Measurements from ENCODE around the gene LMTK3. TPM values are rescaled to one million over a fixed set of nuclear protein-coding genes. Genes with fewer than 3 reads are reported as not detected.

Gene LMTK3
- total and polyA plus RNA-seq, 9 of the 15 experiments (the other 6 are each of a cell fraction or from before 2014, with no cell fraction given) = 0.35 to 12.3 (median 2.0) TPM; not detected in 2

DNA sequence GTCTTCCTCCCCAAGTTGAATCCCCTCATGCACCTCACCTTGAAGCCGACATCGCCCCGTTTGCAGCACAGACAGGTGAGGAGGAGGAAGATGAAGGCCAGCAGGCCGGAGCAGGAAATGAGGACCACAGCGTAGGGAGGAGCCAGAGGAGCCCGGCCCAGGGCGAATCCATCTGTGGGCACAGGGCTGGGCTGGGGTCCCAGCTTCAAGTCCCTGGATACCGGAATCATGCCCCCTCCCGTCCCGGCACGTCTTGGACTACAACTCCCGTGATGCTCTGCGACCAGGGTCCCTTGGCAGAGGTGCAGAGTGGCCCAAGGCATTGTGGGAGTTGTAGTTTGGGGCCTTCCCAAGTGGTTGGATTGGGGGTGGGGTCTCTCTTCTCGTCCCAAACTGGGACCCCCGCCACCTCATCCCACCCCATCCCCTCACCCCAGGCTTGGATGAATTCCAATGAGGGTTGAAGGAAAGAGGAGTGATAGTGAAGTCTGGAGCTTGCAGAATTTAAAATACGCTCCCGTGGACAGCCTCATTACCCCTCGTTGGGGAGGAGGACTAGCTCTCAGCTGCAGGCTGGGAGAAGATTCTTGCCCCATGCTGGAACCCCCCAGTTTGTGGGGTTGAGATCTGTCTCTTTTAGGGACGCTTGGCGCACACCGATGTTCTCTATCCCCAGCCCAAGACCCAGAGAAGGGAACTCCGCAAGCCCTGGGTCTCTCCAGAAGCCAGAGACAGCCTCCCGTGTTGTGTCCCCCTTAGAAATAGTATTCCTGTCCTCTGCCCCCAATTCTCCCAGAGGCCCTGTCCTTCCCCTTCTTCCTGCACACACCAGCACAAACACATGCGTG lies 990 bp downstream of the LMTK3 start (continued):
- TF ChIP-seq, protein P1, sequence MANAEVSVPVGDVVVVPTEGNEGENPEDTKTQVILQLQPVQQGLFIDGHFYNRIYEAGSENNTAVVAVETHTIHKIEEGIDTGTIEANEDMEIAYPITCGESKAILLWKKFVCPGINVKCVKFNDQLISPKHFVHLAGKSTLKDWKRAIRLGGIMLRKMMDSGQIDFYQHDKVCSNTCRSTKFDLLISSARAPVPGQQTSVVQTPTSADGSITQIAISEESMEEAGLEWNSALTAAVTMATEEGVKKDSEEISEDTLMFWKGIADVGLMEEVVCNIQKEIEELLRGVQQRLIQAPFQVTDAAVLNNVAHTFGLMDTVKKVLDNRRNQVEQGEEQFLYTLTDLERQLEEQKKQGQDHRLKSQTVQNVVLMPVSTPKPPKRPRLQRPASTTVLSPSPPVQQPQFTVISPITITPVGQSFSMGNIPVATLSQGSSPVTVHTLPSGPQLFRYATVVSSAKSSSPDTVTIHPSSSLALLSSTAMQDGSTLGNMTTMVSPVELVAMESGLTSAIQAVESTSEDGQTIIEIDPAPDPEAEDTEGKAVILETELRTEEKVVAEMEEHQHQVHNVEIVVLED (CRISPR knock-in tag; IDR thresholded peaks at IDR 0.05) = no peak
- TF ChIP-seq, protein P2, sequence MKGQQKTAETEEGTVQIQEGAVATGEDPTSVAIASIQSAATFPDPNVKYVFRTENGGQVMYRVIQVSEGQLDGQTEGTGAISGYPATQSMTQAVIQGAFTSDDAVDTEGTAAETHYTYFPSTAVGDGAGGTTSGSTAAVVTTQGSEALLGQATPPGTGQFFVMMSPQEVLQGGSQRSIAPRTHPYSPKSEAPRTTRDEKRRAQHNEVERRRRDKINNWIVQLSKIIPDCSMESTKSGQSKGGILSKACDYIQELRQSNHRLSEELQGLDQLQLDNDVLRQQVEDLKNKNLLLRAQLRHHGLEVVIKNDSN (CRISPR knock-in tag; IDR thresholded peaks at IDR 0.05) = no peak; the same call in 1 of the 2 replicates
- no peak for TF ChIP-seq ZNF561 (CRISPR knock-in tag; conservative IDR thresholded peaks at IDR 0.05)
- TF ChIP-seq HMGN3 (IDR thresholded peaks at IDR 0.05; ENCODE audit: borderline replicate concordance, extremely low read depth, insufficient read length, low read depth, low read length) = no peak
- 0 out of 4 replicates have a peak, but pooled peaks of 1 of the 2 experiments have one; percentile 44 for TF ChIP-seq MAZ (CRISPR knock-in tag; conservative IDR thresholded peaks at IDR 0.05 in 1 of 2, IDR thresholded peaks at IDR 0.05 in 1 of 2)
- TF ChIP-seq BRD4 (IDR thresholded peaks at IDR 0.05) = no peak
- no peak for TF ChIP-seq SNRNP70 (optimal IDR thresholded peaks at IDR 0.05; ENCODE audit: low read depth, low read length)
- TF ChIP-seq SIRT6 (IDR thresholded peaks at IDR 0.05; ENCODE audit: low read depth, low read length) = no peak
- TF ChIP-seq NONO (IDR thresholded peaks at IDR 0.05; ENCODE audit: low read depth in 2 of 2, low read length in 1 of 2) = no peak
- no peak for TF ChIP-seq KLF13 (tag; IDR thresholded peaks at IDR 0.05; ENCODE audit: borderline replicate concordance, low read depth)
- no peak for TF ChIP-seq HEY1 (CRISPR knock-in tag; IDR thresholded peaks at IDR 0.05; ENCODE audit: borderline replicate concordance)
- no peak for TF ChIP-seq PTRF (tag; IDR thresholded peaks at IDR 0.05)
- no peak for TF ChIP-seq ZC3H11A (IDR thresholded peaks at IDR 0.05; ENCODE audit: low read depth, low read length)
- TF ChIP-seq HDAC2 (IDR thresholded peaks at IDR 0.05) = no peak
- no peak for TF ChIP-seq ZNF717 (CRISPR knock-in tag; IDR thresholded peaks at IDR 0.05)
- no peak for TF ChIP-seq SRSF7 (optimal IDR thresholded peaks at IDR 0.05; ENCODE audit: low read depth, low read length)
- TF ChIP-seq, protein P3, sequence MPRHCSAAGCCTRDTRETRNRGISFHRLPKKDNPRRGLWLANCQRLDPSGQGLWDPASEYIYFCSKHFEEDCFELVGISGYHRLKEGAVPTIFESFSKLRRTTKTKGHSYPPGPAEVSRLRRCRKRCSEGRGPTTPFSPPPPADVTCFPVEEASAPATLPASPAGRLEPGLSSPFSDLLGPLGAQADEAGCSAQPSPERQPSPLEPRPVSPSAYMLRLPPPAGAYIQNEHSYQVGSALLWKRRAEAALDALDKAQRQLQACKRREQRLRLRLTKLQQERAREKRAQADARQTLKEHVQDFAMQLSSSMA (CRISPR knock-in tag; IDR thresholded peaks at IDR 0.05) = no peak
- no peak for TF ChIP-seq ESRRA (IDR thresholded peaks at IDR 0.05; ENCODE audit: borderline replicate concordance, low read depth)
- TF ChIP-seq ELF1 (tag; IDR thresholded peaks at IDR 0.05) = no peak
- no peak for TF ChIP-seq ILF3 (IDR thresholded peaks at IDR 0.05; ENCODE audit: borderline replicate concordance)
- TF ChIP-seq FOXK2 (conservative IDR thresholded peaks at IDR 0.05 in 1 of 2, IDR thresholded peaks at IDR 0.05 in 1 of 2; ENCODE audit: low read depth in 2 of 2) = no peak
- TF ChIP-seq, protein P4, sequence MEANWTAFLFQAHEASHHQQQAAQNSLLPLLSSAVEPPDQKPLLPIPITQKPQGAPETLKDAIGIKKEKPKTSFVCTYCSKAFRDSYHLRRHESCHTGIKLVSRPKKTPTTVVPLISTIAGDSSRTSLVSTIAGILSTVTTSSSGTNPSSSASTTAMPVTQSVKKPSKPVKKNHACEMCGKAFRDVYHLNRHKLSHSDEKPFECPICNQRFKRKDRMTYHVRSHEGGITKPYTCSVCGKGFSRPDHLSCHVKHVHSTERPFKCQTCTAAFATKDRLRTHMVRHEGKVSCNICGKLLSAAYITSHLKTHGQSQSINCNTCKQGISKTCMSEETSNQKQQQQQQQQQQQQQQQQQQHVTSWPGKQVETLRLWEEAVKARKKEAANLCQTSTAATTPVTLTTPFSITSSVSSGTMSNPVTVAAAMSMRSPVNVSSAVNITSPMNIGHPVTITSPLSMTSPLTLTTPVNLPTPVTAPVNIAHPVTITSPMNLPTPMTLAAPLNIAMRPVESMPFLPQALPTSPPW (CRISPR knock-in tag; IDR thresholded peaks at IDR 0.05) = peak; percentile 68; the same call in 1 of the 2 replicates
- TF ChIP-seq PCBP1 (IDR thresholded peaks at IDR 0.05; ENCODE audit: low read depth, low read length, poor library complexity, severe bottlenecking) = no peak
